GM20000 (cell line): ENCODE data around the gene NMUR1.
"Not testable (repeated sequence)": the region's sequence is repeated elsewhere in the genome, so short reads cannot be mapped to it uniquely, and the experiment has no call there.

Source experiments
- DNase-seq: peaks from one replicate; pipeline ENCODE4 v3.0.0; 2012; ENCODE audit warnings: low spot score
- TF ChIP-seq, protein P1 (sequence below): IDR thresholded peaks from 2 replicates; pipeline ENCODE4 v1.5.1; 2012; ENCODE audit warnings: mild to moderate bottlenecking, control low read depth; ENCODE audit errors: extremely low read depth, missing control alignments

The NMUR1 gene

DNA sequence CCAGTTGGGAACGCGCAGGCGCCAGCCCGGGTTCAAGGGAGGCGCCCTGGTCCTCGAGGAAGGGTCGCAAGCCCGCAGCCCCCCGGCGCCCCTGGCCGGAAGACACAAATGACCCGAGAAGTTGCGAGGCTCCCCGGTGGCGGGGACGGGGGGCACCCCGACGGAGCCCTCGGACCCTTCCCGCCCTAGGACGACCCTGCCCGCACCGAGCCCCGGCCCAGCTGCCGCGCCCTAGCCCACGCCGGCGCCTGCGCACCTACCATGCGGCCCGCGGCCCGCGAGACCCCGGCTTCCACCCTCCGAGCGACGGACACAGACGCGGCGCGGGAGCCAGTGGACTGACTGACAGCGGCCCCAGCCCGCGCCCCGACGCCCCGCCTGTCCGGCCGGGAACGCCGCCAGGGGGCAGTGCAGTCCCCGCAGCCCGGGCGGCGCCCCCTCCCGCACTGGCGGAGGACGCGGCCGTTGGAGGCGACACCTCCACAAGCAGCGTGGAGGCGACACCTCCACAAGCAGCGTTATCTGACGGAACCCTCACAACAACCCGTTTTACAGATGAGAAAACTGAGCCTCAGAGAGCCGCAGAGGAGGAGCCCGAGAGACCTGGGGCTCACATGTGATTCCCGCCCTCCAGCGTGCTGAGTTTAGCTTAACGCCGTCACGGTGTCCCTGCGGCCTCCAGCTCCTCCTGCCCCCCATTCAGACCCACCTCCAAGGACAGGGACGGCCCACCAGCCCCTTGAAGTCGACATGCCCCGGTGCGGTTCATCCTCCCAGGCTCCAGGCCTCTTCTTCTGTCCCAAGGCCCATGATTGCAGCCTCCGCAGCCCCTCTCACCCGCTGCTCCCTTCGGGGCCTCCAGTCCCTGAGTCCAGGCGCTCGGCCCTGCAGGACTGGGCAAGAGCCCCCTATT is at the start of gene NMUR1:
Gene NMUR1 (minus strand): TSS at position 347 of the 913 bp plus-strand sequence. CDS start 84 bp downstream, at position 263.
- TF ChIP-seq, protein P1, sequence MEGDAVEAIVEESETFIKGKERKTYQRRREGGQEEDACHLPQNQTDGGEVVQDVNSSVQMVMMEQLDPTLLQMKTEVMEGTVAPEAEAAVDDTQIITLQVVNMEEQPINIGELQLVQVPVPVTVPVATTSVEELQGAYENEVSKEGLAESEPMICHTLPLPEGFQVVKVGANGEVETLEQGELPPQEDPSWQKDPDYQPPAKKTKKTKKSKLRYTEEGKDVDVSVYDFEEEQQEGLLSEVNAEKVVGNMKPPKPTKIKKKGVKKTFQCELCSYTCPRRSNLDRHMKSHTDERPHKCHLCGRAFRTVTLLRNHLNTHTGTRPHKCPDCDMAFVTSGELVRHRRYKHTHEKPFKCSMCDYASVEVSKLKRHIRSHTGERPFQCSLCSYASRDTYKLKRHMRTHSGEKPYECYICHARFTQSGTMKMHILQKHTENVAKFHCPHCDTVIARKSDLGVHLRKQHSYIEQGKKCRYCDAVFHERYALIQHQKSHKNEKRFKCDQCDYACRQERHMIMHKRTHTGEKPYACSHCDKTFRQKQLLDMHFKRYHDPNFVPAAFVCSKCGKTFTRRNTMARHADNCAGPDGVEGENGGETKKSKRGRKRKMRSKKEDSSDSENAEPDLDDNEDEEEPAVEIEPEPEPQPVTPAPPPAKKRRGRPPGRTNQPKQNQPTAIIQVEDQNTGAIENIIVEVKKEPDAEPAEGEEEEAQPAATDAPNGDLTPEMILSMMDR = peak; percentile 84
- DNase-seq = peak; percentile 90

- TF ChIP-seq, protein P1 = no peak
- no peak for DNase-seq
Observed at GRCh38 chr2:231579560-231579959, 49.3 kb upstream of the NMUR1 start.

DNA sequence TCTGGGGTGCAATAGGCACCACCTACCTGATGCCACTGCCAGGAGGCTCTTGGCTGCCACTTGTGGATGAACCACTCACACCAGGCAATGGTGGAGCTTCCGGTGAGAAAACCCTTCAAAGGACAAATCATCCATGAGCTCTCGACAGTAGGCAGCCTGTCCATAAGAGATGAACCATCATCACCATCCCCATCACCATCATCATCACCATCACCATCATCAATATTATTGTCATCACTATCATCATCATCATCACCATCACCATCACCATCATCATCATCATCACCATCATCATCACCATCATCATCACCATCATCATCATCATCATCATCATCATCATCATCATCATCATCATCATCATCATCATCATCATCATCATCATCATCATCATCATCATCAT is 48.4 kb upstream of the NMUR1 start:
- DNase-seq = not testable (repeated sequence)

- TF ChIP-seq, protein P1 = no peak
- DNase-seq = no peak
Observed at GRCh38 chr2:231576465-231576864, 46.2 kb upstream of the NMUR1 start.

- DNase-seq = no peak
- TF ChIP-seq, protein P1 = no peak
Observed at GRCh38 chr2:231575612-231576256, 45.5 kb upstream of the NMUR1 start.

DNA sequence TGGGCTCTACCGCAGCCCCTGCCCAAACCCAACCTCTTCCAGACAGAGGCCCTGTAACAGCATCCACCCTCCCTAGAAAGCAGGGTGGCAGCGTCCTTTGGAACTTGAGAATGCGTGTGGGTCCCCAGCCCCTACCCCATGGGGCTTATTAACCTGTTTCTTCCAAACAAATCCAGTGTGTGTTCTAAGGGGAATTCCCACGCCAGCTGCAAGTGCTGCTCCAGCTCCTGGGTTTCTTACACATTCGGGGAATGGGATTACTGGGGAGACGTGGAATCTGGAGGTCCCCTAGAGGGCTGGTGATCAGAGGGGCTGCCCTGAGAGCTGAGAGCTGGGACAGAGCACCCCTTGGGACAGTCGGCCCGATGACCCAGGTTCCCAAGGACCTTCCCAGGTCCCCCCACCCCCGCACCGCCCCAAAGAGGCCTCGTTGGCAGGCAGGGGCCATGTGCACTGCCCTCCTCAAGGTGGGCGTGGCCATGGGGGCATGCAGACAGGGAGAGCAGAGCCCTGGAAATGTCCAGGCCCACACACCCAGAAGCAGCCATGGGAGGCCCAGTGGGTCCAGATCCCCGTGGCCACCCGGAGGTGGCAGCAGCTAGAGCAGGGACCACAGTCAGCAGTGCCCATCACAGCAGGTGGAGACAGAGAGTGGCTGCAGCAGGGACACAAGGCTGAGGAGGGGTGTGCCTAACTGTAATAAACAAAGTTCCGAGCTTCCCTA is 43.6 kb upstream of the NMUR1 start:
- DNase-seq = no peak

DNA sequence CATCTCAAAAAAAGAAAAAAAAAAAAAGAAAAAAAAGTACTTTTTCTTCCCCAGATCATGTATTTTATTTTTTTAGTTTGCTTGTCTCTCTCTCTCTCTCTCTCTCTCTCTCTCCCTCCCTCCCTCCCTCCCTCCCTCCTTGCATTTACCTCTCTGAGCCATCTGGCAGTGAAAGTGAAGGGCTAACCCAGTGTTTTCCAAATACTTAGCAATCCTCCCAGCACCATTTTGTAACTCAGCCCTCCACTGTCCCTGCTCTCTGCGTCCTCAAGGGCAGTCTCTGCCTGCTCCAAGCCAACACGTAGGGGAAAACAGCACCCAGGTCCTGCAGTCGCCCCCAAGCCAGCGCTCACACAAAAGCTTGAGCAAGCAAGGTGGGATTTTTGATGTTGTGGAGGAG is 42.9 kb upstream of the NMUR1 start:
- TF ChIP-seq, protein P1 = no peak
- DNase-seq = no peak

More for the DNA sequence above, 43.6 kb upstream of the NMUR1 start:
- TF ChIP-seq, protein P1 = no peak
